Chondrocyte (in vitro differentiated cells): ENCODE measurements around the gene RFPL3. TPM values are rescaled to one million over a fixed set of nuclear protein-coding genes. Genes with fewer than 3 reads are reported as not detected.

ENCODE experiments used
- DNase-seq: peaks from one replicate; pipeline ENCODE4 v3.0.0; 2021; ENCODE audit warnings: mixed read lengths, low spot score
- H3K27ac Mint-ChIP-seq: one replicate; pipeline ENCODE4 v1.8.0; 2021; ENCODE audit warnings: mild to moderate bottlenecking, moderate library complexity, mixed read lengths; ENCODE audit not compliant: unreplicated experiment
- H3K27me3 Mint-ChIP-seq: 2 replicates; pipeline ENCODE4 v1.8.0; 2021; ENCODE audit warnings: low read depth, mixed read lengths
- H3K36me3 Mint-ChIP-seq: 2 replicates; pipeline ENCODE4 v1.8.0; 2021; ENCODE audit warnings: low read depth, mixed read lengths
- H3K4me1 Mint-ChIP-seq: 2 replicates; pipeline ENCODE4 v1.8.0; 2021; ENCODE audit warnings: low read depth, mild to moderate bottlenecking, mixed read lengths
- H3K4me3 Mint-ChIP-seq: one replicate; pipeline ENCODE4 v1.8.0; 2021; ENCODE audit warnings: mild to moderate bottlenecking, moderate library complexity, mixed read lengths; ENCODE audit not compliant: unreplicated experiment
- H3K9me3 Mint-ChIP-seq: 2 replicates; pipeline ENCODE4 v1.8.0; 2021; ENCODE audit warnings: low read depth, mixed read lengths
- CTCF ChIP-seq: fragments of 200-600 bp; sonication (generic); IDR thresholded peaks from 2 replicates; pipeline ENCODE4 v1.5.0; 2021; ENCODE audit warnings: antibody characterized with exemption, mild to moderate bottlenecking, moderate library complexity
- total RNA-seq: library from RNA; stranded (reverse); gene quantifications from 3 replicates; pipeline ENCODE4 v1.2.1, GENCODE V29; 2021

Gene RFPL3
- total RNA-seq, 1 donor from 2014 or later = not detected

GRCh38 chr22:32375678-32376450 lies 18.2 kb downstream of the RFPL3 start:
- no peaks in the 10 kb centered on the region for H3K36me3 Mint-ChIP-seq
- TF ChIP-seq CTCF = no peak
- no peak for DNase-seq
- H3K9me3 Mint-ChIP-seq = no peaks in the 10 kb centered on the region
- no peaks in the 10 kb centered on the region for H3K4me1 Mint-ChIP-seq
- no peak overlapping the region for H3K4me3 Mint-ChIP-seq
- H3K27ac Mint-ChIP-seq = no peak overlapping the region
- H3K27me3 Mint-ChIP-seq = peaks cover 6% of the 10 kb centered on the region

- no peaks in the 10 kb centered on the region for H3K36me3 Mint-ChIP-seq
- no peaks in the 10 kb centered on the region for H3K9me3 Mint-ChIP-seq
- DNase-seq = no peak
- no peak for TF ChIP-seq CTCF
- H3K4me1 Mint-ChIP-seq = no peaks in the 10 kb centered on the region
- H3K4me3 Mint-ChIP-seq = no peak overlapping the region
- peaks cover 6% of the 10 kb centered on the region for H3K27me3 Mint-ChIP-seq
- no peak overlapping the region for H3K27ac Mint-ChIP-seq
These were observed 19.0 kb downstream of the RFPL3 start for GRCh38 chr22:32376681-32377080.

- Mint-ChIP-seq H3K4me3 (no peak overlapping the region), H3K27me3 (peaks cover 6% of the 10 kb centered on the region), H3K4me1 (no peaks in the 10 kb centered on the region), H3K36me3 (no peaks in the 10 kb centered on the region), H3K9me3 (no peaks in the 10 kb centered on the region), H3K27ac (no peak overlapping the region)
- peak; percentile 74 for TF ChIP-seq CTCF
- DNase-seq = no peak
These were observed 21.1 kb downstream of the RFPL3 start for GRCh38 chr22:32378707-32379272.

- Mint-ChIP-seq H3K27ac (no peak overlapping the region), H3K4me3 (no peak overlapping the region), H3K4me1 (no peaks in the 10 kb centered on the region), H3K36me3 (peaks cover under 1% of the 10 kb centered on the region), H3K9me3 (no peaks in the 10 kb centered on the region), H3K27me3 (no peaks in the 10 kb centered on the region)
- no peak for DNase-seq
- no peak for TF ChIP-seq CTCF
These were observed 23.3 kb downstream of the RFPL3 start for GRCh38 chr22:32380991-32381390.

- H3K27me3 Mint-ChIP-seq = no peaks in the 10 kb centered on the region
- no peak for DNase-seq
- H3K36me3 Mint-ChIP-seq = peaks cover 27% of the 10 kb centered on the region
- TF ChIP-seq CTCF = no peak
- no peak overlapping the region for H3K27ac Mint-ChIP-seq
- H3K4me3 Mint-ChIP-seq = no peak overlapping the region
- H3K9me3 Mint-ChIP-seq = no peaks in the 10 kb centered on the region
- no peaks in the 10 kb centered on the region for H3K4me1 Mint-ChIP-seq
These were observed 28.0 kb downstream of the RFPL3 start for GRCh38 chr22:32385681-32386080.
